Stimulated activated CD4-positive, alpha-beta T cell treated with anti-CD3 and anti-CD28 coated beads, Interleukin-12 subunit alpha, Interleukin-12 subunit beta, amount 100 ng/mL, for 24 hours (primary cell): Measurements from ENCODE around the gene PP2D1.
A peak's percentile ranks its signal among the peaks of the same experiment; 100 is the strongest.
"Not testable (repeated sequence)": the region's sequence is repeated elsewhere in the genome, so short reads cannot be mapped to it uniquely, and the experiment has no call there.

ENCODE experiments used
- DNase-seq, 2 experiments: peaks; one replicate each; pipeline ENCODE4 v3.0.0-alpha.2; 2020; ENCODE audit warnings: low read depth in 2 of 2

The PP2D1 gene

DNA sequence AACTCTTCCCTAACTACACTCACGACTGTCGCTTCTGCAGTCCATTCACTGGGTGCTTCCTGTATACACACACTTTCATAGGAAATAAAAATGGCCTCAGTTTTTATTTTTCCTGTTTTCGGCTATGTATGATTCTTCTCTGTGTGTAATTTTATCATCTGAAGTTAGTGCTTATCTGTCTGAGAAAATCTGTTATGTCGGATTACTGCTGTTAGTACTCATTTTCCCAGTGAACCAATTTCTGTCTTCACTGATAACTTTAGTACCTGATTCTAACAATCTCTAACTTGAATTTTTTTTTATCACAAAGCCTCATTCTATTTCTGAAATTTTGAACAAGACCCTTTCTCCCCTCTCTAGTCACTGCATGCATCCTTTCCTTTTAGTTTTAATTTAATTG is 44.3 kb downstream of the PP2D1 start:
- no peak for DNase-seq

DNA sequence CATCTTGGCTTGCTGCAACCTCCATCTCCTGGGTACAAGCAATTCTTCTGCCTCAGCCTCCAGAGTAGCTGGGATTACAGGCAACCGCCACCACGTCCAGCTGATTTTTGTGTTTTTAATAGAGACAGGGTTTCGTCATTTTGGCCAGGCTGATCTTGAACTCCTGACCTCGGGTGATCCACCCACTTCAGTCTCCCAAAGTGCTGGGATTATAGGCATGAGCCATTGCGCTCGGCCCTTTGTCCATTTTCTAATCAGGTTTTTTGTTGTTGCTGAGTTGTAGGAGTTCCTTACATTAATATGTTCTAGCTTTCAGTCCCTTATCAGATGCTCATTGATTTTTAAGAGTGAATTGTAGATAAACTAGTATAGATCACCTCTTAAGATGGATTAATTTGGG is 44.9 kb downstream of the PP2D1 start:
- DNase-seq = no peak

DNA sequence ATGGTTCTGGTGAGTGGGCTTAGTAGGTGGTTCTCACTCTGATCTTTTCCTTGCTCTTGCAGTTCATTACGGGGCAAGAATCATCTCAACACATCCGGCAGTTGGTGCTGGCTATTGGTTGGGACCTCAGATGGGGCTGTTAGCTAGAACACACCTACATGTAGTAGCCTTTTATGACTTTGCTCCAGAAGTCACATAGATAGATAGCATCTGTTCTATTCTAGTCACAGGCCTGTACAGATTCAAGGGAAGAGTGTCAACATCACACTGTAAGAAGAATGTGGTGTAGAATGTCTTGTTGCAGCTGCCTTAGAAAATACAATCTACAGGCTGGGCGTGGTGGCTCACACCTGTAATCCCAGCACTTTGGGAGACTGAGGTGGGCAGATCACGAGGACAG is 50.1 kb downstream of the PP2D1 start:
- DNase-seq = no peak

DNA sequence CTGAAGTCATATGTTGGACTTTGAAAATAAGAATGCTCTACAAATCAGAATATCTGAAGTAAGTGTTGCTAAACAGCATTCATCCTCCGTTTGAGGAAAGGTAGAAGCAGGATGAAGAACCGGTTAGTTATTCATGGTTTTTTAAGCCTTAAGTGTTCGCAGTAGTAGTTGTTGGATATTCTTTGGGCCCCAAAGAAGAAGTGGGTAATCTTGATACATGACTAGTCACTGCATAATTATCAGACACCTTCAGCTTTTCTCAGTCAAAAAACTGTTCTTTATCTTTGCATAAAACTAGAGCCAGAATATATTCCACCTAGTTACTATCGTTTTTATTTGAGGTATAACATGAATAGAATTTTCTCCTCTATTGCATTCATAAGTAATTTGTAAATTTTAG is 51.4 kb downstream of the PP2D1 start:
- DNase-seq = no peak

DNA sequence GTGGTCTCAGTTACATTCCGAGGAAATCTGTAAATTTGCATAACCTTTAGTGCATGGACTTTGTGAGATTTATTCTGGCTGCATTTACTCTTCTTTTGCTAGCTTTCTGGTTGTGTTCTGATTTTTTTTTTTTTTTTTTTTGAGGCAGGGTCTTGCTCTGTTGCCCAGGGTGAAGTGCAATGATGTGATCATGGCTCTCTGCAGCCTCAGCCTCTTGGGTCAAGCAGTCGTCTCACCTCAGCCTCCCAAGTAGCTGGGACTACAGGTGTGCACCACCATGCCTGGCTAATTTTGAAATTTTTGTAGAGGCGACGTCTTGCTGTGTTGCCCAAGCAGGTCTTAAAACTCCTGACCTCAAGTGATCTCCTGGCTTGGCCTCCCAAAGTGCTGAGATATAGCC is 52.6 kb downstream of the PP2D1 start:
- no peak for DNase-seq

DNA sequence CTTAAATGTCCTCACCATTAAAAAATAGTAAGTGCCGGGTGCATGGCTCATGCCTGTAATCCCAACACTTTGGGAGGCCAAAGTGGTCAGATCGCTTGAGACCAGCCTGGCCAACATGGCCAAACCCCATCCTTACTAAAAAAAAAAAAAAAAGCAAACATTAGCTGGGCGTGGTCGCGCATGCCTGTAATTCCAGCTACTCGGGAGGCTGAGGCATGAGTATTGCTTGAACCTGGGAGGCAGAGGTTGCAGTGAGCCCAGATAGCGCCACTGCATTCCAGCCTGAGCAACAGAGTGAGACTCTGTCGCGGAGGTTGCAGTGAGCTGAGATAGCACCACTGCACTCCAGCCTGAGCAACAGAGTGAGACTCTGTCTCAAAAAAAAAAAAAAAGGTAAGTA is 54.7 kb downstream of the PP2D1 start:
- not testable (repeated sequence) for DNase-seq

DNA sequence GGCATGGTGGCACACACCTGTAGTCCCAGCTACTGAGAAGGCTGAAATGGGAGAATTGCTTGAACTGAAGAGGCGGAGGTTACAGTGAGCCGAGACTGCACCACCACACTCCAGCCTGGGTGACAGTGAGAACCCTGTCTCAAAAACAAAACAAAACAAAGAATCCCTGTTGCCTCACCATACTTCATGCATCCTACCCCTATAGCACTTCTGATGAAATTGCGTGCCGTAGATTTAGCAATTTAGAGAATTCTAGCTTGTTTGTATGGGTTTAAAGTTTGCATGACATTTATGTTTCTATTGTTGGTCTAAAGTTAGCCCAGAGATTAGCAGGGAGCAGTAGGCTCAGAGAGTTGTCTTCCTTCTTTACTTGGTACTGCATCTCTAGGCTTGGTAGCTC is 57.4 kb downstream of the PP2D1 start:
- no peak for DNase-seq

DNA sequence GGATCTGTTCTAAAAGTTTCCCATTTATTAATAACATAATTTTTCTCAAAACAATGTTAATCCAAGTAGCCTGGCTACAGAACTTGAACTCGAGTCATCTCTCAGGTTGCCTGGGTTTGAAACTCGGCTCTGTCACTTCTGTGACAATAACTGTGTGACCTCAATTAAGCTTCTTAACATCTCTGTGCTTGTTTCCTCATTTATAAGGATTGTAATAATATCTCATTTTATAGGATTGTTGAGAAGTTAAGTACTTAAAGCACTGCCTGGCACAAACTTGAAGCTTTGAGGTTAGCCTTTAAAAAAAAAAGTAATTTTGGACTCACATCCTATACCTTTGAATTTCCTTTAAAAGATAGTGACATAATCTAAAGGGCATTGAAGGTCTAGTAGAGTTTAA is 61.7 kb downstream of the PP2D1 start:
- no peak for DNase-seq

DNA sequence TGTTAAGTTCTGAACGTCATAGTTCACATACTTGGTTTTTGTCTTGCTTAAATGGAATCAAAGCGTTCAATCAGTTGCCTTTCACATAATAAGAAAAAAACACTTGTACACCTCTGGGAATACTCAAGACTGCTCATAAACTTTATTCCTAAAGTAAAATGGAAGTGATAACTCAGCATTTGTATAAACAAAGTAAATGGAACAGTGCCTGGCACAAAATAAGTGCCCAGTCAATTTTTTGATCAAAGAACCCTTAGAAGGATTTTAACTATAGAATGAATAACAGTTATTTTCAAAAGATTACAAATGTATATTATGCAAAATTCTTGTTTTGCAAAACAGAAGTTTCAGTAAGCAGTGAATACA is 63.9 kb downstream of the PP2D1 start:
- no peak for DNase-seq

DNA sequence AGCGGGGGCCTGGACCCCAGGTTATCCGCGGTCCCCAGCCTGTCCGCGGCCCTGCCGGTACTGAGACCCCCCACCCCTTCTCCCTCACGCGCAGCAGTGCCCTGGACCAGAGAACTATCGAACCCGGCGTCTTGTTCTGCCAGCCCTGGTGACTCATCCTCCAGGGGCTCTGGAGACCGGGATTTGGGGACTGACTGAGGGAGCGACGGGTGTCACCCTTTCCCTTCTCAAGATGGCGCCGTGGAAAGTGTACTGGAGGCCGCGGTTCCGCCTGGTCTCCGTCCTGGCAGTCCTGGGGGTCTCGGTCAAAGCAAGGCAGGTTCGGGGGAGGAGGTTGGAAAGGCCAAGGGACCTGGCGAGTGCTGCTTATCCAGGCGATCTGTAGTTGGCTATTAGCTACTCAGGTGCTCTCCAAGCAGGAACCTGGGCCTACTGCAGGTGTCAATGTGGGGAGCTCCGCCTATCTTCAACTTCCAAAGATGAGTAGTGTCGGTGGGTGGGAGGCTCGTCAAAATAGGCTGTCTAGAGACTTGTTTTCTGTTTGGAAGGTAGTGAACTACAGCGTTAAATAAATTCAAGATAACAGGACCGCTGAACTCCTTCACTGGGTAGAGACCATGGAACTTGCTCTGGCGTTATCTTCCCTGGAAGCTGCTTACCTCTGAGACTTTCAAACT is 64.4 kb downstream of the PP2D1 start:
- DNase-seq = peak in 1 of 2 experiments; percentile 33

DNA sequence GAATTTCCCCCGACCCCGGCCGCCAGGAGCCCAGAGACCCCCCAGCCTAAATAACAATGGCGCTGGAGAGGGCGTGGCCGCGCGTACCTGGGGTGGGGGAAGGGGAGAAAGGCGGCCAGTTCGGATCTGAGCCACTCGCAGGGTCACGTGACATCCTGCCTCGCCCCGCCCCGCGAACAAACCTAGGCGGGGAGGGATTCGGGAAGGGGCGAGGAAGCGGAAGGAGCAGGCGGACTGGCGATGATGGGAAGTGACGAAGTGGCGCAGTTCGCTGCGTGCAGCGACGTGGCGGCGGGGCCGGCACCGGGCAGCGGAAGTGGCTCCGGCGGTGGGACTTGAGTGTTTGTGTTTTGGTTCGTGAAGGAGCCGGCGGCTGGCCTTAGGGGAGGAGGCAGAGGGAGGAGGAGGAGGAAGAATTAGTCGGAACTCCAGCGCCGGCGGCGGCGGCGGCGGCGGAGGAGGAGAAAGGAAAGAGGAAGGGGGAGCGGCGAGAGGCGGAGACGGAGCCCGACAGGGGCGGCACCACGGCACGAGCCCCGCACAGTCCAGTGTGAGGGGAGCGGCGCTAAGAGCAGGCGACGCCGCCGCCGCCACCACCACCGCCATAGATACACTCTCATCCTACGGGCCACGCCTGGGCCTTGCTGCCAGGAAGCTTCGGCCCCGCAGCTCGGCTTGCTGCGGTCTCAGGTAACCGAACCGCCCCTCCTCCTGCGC is 65.1 kb downstream of the PP2D1 start, which contains the start of gene RAB5A:
Gene RAB5A, plus strand, starts transcription at position 266 of the 717 bp plus-strand sequence. CDS start 3,802 bp downstream, outside the sequence.
- peak; percentile 94 to 97 for DNase-seq

DNA sequence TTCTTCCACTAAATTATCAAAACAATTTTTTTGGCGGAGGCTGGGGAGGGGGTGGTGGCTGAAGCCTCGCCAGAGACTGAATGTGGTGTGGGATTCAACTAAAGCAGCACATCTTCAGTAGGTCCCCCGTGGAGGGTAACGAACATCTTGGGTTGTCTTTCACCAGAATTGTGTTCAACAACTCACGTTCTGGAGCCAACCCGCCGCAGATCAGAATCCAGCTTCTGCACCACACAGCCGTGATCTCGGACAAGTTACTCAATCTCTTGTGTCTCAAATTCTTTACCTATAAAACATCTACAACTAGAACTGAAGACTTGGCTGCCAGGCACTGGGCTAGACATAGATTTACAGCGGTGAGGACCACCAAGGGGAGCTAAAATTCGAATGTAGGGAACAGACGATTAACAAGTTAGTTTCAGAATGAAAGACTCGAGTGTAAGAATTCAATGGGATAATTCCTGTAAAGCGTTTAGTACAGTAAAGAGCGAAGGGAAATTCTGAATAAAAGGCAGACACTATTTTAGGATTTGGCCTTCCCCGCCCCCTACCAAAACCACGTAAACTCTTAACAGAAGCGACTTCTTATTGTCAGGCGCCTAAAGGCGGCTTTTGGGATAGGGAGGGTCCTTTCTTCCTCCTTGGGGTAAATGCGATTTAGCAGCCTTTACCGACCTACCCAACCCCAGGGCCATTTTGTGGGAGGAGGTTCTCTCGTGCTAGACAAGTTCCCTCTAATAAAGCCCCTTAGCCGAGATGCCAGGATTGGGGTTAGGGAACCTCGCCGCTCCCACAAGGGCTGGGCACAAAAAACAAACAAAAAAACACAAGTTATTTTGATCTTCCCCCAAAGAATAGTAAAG is 65.9 kb downstream of the PP2D1 start:
- DNase-seq = no peak

DNA sequence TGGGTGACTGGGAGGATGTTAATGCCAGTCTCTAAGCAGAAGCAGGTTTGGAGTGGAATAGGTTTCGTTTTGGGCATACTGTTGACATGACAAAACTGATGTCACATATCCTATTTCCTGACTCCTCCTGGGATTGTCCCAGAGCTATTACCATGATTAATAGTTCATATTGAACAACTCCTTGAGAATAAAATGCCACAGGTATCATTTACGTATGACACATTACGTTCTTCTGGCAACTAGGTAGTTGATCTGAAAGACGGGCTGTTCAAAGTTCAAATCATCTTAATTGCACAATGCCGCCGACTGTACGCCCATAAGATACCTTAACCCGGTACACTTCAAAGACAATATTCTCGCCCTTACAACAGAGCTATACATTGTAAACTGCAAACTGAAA is 66.5 kb downstream of the PP2D1 start:
- DNase-seq = no peak

DNA sequence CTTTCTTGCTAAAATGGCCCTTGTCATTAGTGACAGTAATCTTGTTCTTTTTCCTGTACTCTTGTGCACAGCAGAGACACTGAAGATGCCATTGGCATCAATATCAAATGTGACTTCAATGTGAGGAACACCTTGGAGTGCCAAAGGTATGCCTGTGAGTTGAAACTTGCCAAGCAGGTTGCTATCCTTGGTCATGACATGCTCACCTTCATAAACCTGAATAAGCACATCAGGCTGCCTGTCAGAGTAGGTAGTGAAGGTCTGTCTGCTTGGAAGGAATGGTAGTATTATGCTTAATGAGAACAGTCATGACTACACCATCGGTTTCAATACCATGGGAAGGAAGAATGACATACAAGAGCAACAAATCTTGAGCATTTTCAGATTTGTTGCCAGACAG is 71.4 kb downstream of the PP2D1 start:
- no peak for DNase-seq

DNA sequence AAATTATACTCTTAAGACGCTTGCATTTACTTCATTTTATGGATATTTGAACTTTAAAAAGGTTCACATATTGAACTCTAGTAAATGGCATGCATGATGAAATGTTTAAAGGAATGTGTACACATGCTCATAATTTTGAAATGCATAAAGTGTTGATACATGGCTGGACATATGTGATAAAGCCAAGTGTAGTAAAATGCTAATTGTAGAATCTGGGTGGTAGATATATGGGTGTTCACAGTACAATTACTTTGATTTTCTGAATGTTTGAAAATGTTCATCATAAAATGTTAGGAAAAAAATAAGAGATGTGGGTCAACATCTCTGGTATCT is 73.8 kb downstream of the PP2D1 start:
- DNase-seq = no peak

DNA sequence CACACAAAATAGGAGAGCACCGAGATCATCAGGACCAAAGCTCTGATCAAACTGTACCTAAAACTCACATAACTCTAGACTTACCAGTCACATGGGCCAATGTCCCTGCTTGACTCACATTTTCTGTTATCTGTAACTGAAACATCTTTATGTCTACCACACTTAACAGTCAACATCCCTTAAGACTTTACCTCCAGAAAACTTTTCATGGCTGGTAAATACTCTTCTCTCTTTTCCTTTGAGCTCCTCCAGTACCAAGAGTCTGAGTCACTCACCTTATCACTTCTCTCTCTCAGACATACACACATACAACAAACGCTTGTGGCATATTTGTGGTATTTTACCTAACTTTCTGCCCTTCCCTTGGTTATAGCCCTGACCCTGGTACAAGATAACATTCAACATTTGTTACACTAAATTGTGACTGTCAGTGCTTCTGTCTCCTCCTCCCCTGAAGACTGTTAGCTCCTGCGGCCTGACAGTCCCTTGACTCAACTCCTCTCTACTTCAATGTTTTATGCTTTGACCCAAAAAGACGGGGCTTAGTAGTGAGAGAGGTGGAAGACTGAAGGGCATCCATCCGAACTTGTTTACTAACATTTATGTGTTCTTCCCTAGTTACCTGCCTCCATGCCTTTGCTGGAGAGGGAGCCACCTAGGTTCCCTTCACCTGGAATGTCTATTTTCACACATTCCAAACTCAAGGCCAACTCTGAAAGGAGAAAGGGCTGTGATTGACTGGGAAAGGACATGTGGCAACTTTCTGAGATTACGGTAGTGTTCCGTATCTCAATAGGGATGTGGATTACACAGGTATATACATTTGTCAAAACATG is 74.4 kb downstream of the PP2D1 start:
- DNase-seq = no peak
